ENCODE measurements around the gene DYDC2.

Gene DYDC2

DNA sequence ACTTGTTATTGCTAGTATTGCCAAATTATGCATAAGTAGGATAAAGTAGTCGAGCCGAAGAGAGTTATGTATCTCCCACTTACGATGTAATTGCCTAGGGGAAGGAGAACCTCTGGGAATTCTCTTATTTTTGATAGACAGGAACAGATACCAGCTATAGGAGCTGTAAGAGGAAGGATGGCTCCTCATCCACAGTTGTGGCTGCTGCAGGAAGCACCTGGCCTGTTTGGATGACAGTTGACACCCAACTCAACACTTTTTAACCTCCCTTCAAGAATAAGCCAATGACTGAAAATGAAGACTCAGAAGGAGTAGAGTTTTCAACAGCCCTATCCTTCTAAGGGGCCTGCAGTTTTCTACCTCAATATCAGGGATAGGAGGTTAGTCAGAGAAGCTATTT lies 6.3 kb upstream of the DYDC2 start:
- no peak overlapping the region for H3K23ac ChIP-seq (ENCODE audit: low read length in 2 of 2)
- no peaks in the 10 kb centered on the region for H3K9me3 ChIP-seq (ENCODE audit: control insufficient read depth, low read length)
- H3K9ac ChIP-seq (ENCODE audit: low read length), result no peak overlapping the region
- H3K79me1 ChIP-seq (replicated peaks; ENCODE audit: low read length, poor library complexity, severe bottlenecking), result no peaks in the 10 kb centered on the region
- H3K14ac ChIP-seq (ENCODE audit: low read length in 2 of 2), result no peak overlapping the region
- no peak overlapping the region for H3K4me2 ChIP-seq (ENCODE audit: low read length, poor library complexity, severe bottlenecking)
- H3K4ac ChIP-seq (ENCODE audit: low read depth in 1 of 2, low read length in 2 of 2), result no peak overlapping the region
- H2BK12ac ChIP-seq (ENCODE audit: low read length in 2 of 2), result no peak overlapping the region
- no peak overlapping the region for H4K91ac ChIP-seq (ENCODE audit: low read length)
- no peaks in the 10 kb centered on the region for H3K36me3 ChIP-seq (ENCODE audit: control insufficient read depth in 1 of 2, insufficient read depth in 2 of 2, low read depth in 1 of 2, low read length in 2 of 2)
- 86% methylated on average over 3 of the region's 3 CpGs for WGBS
- no peak overlapping the region for H2BK120ac ChIP-seq (ENCODE audit: low read depth, low read length)
- no peak overlapping the region for H4K8ac ChIP-seq (ENCODE audit: low read length)
- H3K27me3 ChIP-seq (ENCODE audit: control insufficient read depth in 1 of 2, insufficient read depth in 1 of 2, low read length in 2 of 2), result peaks cover 9 to 12% of the 10 kb centered on the region in 2 experiments
- H2BK15ac ChIP-seq (ENCODE audit: low read depth, poor library complexity, severe bottlenecking), result no peak overlapping the region
- no peak for DNase-seq
- no peak overlapping the region for H2BK5ac ChIP-seq (ENCODE audit: low read depth, low read length, poor library complexity, severe bottlenecking)
- H2AFZ ChIP-seq (ENCODE audit: low read depth, low read length), result no peak overlapping the region
- H3K4me3 ChIP-seq (ENCODE audit: insufficient read depth in 1 of 2, low read depth in 1 of 2, low read length in 2 of 2), result no peak overlapping the region
- no peaks in the 10 kb centered on the region for H3K4me1 ChIP-seq (ENCODE audit: control insufficient read depth, insufficient read depth, low read depth, low read length)
- no peak overlapping the region for H3K18ac ChIP-seq (ENCODE audit: low read depth in 1 of 2, low read length in 2 of 2)
- no peak overlapping the region for H3K27ac ChIP-seq (ENCODE audit: low read length, poor library complexity, severe bottlenecking)
- no peak overlapping the region for H2AK5ac ChIP-seq (ENCODE audit: low read length, severe bottlenecking)

DNA sequence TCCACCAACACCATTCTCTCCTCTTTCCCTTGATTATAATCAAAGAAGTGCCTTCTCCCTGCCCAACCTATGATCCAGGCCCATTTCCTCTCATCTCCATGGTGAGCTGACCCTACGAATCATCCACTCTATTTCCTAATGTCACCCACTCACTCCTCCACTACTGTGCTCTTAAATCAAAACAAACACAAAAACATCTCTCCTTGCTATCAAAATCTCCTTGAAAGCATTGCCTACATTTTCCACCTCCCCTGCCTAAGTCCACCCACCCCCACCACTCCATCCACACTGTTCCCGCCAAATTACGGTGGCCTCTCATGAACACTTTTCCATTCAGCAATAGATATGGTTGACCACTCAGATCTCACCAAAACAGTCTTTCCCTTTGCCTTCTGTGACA lies 5.4 kb upstream of the DYDC2 start:
- no peak overlapping the region for H2BK120ac ChIP-seq (ENCODE audit: low read depth, low read length)
- no peak overlapping the region for H4K91ac ChIP-seq (ENCODE audit: low read length)
- peaks cover under 1% of the 10 kb centered on the region for H3K4me1 ChIP-seq (ENCODE audit: control insufficient read depth, insufficient read depth, low read depth, low read length)
- H3K23ac ChIP-seq (ENCODE audit: low read length in 2 of 2), result no peak overlapping the region
- no peak overlapping the region for H2AK5ac ChIP-seq (ENCODE audit: low read length, severe bottlenecking)
- no peak overlapping the region for H2BK15ac ChIP-seq (ENCODE audit: low read depth, poor library complexity, severe bottlenecking)
- H3K4me3 ChIP-seq (ENCODE audit: insufficient read depth in 1 of 2, low read depth in 1 of 2, low read length in 2 of 2), result no peak overlapping the region
- H3K27ac ChIP-seq (ENCODE audit: low read length, poor library complexity, severe bottlenecking), result no peak overlapping the region
- no peak overlapping the region for H2BK5ac ChIP-seq (ENCODE audit: low read depth, low read length, poor library complexity, severe bottlenecking)
- no peaks in the 10 kb centered on the region for H3K36me3 ChIP-seq (ENCODE audit: control insufficient read depth in 1 of 2, insufficient read depth in 2 of 2, low read depth in 1 of 2, low read length in 2 of 2)
- H3K4me2 ChIP-seq (ENCODE audit: low read length, poor library complexity, severe bottlenecking), result no peak overlapping the region
- peaks cover 19 to 21% of the 10 kb centered on the region in 2 experiments for H3K27me3 ChIP-seq (ENCODE audit: control insufficient read depth in 1 of 2, insufficient read depth in 1 of 2, low read length in 2 of 2)
- no peak overlapping the region for H2AFZ ChIP-seq (ENCODE audit: low read depth, low read length)
- no peak for DNase-seq
- H2BK12ac ChIP-seq (ENCODE audit: low read length in 2 of 2), result no peak overlapping the region
- WGBS, result 90% methylated on average over 3 of the region's 3 CpGs
- no peaks in the 10 kb centered on the region for H3K9me3 ChIP-seq (ENCODE audit: control insufficient read depth, low read length)
- H3K4ac ChIP-seq (ENCODE audit: low read depth in 1 of 2, low read length in 2 of 2), result no peak overlapping the region
- H3K79me1 ChIP-seq (replicated peaks; ENCODE audit: low read length, poor library complexity, severe bottlenecking), result no peaks in the 10 kb centered on the region
- H3K18ac ChIP-seq (ENCODE audit: low read depth in 1 of 2, low read length in 2 of 2), result no peak overlapping the region
- H3K9ac ChIP-seq (ENCODE audit: low read length), result no peak overlapping the region
- no peak overlapping the region for H3K14ac ChIP-seq (ENCODE audit: low read length in 2 of 2)
- no peak overlapping the region for H4K8ac ChIP-seq (ENCODE audit: low read length)

DNA sequence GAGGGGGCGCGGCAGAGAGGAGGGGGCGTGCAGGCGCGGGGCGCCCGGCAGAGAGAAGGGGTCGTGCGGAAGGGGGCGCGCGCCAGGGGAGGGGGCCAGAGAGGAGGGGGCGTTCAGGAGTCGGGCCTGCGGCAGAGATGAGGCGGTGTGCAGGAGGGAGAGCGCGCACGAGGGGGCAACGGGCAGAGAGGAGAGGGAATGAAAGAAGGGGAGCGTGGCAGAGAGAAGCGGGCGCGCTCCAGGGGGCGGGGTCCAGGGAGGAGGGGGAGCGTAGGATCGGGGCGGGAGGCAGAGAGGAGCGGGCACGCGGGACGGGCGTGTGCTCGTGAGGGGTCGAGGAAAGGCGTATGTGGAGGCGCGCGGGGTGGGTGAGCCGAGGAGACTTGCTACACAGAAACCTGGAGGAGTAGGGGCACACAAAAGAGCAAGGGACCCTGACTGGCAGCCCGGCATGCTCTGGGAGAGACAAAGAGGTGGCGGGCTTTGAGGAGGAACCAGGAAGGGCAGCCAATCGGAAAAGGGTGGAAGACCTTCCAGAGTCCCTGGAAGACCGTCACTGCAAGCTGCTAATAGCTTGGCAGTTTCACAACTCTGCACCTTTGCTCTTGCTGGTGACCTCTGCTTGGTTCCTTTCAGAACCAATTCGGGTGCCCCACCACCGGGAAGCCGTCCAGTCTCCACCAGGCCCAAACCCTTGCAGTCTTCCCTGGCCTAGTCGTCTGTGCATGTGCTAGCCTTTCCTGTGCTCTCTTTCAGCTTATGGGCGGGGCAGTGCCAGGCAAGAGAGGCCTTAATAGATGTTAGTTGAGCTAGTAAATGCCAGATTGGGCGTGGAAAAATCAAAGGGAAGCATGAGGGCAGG lies 639 bp downstream of the DYDC2 start:
- no peak overlapping the region for H4K91ac ChIP-seq (ENCODE audit: low read length)
- no peaks in the 10 kb centered on the region for H3K9me3 ChIP-seq (ENCODE audit: control insufficient read depth, low read length)
- peak overlapping the region; percentile 91 for H2AFZ ChIP-seq (ENCODE audit: low read depth, low read length)
- no peak overlapping the region for H4K8ac ChIP-seq (ENCODE audit: low read length)
- H3K4me3 ChIP-seq (ENCODE audit: insufficient read depth in 1 of 2, low read depth in 1 of 2, low read length in 2 of 2), result peak overlapping the region in 1 of 2 experiments; percentile 45
- H3K4me1 ChIP-seq (ENCODE audit: control insufficient read depth, insufficient read depth, low read depth, low read length), result peaks cover 11% of the 10 kb centered on the region
- H3K23ac ChIP-seq (ENCODE audit: low read length in 2 of 2), result no peak overlapping the region
- H3K27me3 ChIP-seq (ENCODE audit: control insufficient read depth in 1 of 2, insufficient read depth in 1 of 2, low read length in 2 of 2), result peaks cover 38% of the 10 kb centered on the region in 2 experiments
- DNase-seq, result no peak
- no peak overlapping the region for H2BK120ac ChIP-seq (ENCODE audit: low read depth, low read length)
- H3K18ac ChIP-seq (ENCODE audit: low read depth in 1 of 2, low read length in 2 of 2), result no peak overlapping the region
- no peak overlapping the region for H2BK12ac ChIP-seq (ENCODE audit: low read length in 2 of 2)
- no peaks in the 10 kb centered on the region for H3K79me1 ChIP-seq (replicated peaks; ENCODE audit: low read length, poor library complexity, severe bottlenecking)
- H3K4me2 ChIP-seq (ENCODE audit: low read length, poor library complexity, severe bottlenecking), result peak overlapping the region; percentile 90
- H2BK15ac ChIP-seq (ENCODE audit: low read depth, poor library complexity, severe bottlenecking), result no peak overlapping the region
- H2BK5ac ChIP-seq (ENCODE audit: low read depth, low read length, poor library complexity, severe bottlenecking), result no peak overlapping the region
- no peak overlapping the region for H3K14ac ChIP-seq (ENCODE audit: low read length in 2 of 2)
- H3K9ac ChIP-seq (ENCODE audit: low read length), result no peak overlapping the region
- H3K4ac ChIP-seq (ENCODE audit: low read depth in 1 of 2, low read length in 2 of 2), result no peak overlapping the region
- H2AK5ac ChIP-seq (ENCODE audit: low read length, severe bottlenecking), result no peak overlapping the region
- 10% methylated on average over 49 of the region's 50 CpGs for whole genome bisulfite sequencing
- H3K36me3 ChIP-seq (ENCODE audit: control insufficient read depth in 1 of 2, insufficient read depth in 2 of 2, low read depth in 1 of 2, low read length in 2 of 2), result no peaks in the 10 kb centered on the region
- H3K27ac ChIP-seq (ENCODE audit: low read length, poor library complexity, severe bottlenecking), result no peak overlapping the region

DNA sequence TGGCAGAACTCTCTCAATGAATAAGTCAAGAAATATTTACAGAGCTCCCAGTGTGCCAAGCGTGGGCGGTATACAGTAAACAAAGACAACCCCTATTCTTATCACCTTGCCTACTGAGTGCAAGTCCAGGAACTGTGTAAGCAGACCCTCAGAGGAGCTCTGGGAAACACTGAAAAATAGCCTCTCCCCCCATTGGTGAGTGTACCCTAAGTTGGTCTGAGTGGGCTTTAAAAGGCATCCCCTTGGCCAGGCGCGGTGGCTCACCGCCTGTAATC lies 1.2 kb downstream of the DYDC2 start:
- no peak overlapping the region for H3K4me3 ChIP-seq (ENCODE audit: insufficient read depth in 1 of 2, low read depth in 1 of 2, low read length in 2 of 2)
- no peak overlapping the region for H4K8ac ChIP-seq (ENCODE audit: low read length)
- H3K9me3 ChIP-seq (ENCODE audit: control insufficient read depth, low read length), result no peaks in the 10 kb centered on the region
- H3K23ac ChIP-seq (ENCODE audit: low read length in 2 of 2), result no peak overlapping the region
- no peaks in the 10 kb centered on the region for H3K79me1 ChIP-seq (replicated peaks; ENCODE audit: low read length, poor library complexity, severe bottlenecking)
- H3K4me2 ChIP-seq (ENCODE audit: low read length, poor library complexity, severe bottlenecking), result no peak overlapping the region
- H3K4me1 ChIP-seq (ENCODE audit: control insufficient read depth, insufficient read depth, low read depth, low read length), result peaks cover 11% of the 10 kb centered on the region
- no peak for DNase-seq
- H3K27ac ChIP-seq (ENCODE audit: low read length, poor library complexity, severe bottlenecking), result no peak overlapping the region
- no peak overlapping the region for H2BK12ac ChIP-seq (ENCODE audit: low read length in 2 of 2)
- H2AFZ ChIP-seq (ENCODE audit: low read depth, low read length), result no peak overlapping the region
- no peak overlapping the region for H3K9ac ChIP-seq (ENCODE audit: low read length)
- H2AK5ac ChIP-seq (ENCODE audit: low read length, severe bottlenecking), result no peak overlapping the region
- H2BK5ac ChIP-seq (ENCODE audit: low read depth, low read length, poor library complexity, severe bottlenecking), result no peak overlapping the region
- no peak overlapping the region for H3K4ac ChIP-seq (ENCODE audit: low read depth in 1 of 2, low read length in 2 of 2)
- peaks cover 35 to 40% of the 10 kb centered on the region in 2 experiments for H3K27me3 ChIP-seq (ENCODE audit: control insufficient read depth in 1 of 2, insufficient read depth in 1 of 2, low read length in 2 of 2)
- no peak overlapping the region for H4K91ac ChIP-seq (ENCODE audit: low read length)
- no peak overlapping the region for H3K14ac ChIP-seq (ENCODE audit: low read length in 2 of 2)
- 99% methylated on average over 5 of the region's 5 CpGs for WGBS
- H2BK15ac ChIP-seq (ENCODE audit: low read depth, poor library complexity, severe bottlenecking), result no peak overlapping the region
- H3K18ac ChIP-seq (ENCODE audit: low read depth in 1 of 2, low read length in 2 of 2), result no peak overlapping the region
- no peak overlapping the region for H2BK120ac ChIP-seq (ENCODE audit: low read depth, low read length)
- H3K36me3 ChIP-seq (ENCODE audit: control insufficient read depth in 1 of 2, insufficient read depth in 2 of 2, low read depth in 1 of 2, low read length in 2 of 2), result no peaks in the 10 kb centered on the region
